ENCODE data around the gene KCNQ5.

DNA sequence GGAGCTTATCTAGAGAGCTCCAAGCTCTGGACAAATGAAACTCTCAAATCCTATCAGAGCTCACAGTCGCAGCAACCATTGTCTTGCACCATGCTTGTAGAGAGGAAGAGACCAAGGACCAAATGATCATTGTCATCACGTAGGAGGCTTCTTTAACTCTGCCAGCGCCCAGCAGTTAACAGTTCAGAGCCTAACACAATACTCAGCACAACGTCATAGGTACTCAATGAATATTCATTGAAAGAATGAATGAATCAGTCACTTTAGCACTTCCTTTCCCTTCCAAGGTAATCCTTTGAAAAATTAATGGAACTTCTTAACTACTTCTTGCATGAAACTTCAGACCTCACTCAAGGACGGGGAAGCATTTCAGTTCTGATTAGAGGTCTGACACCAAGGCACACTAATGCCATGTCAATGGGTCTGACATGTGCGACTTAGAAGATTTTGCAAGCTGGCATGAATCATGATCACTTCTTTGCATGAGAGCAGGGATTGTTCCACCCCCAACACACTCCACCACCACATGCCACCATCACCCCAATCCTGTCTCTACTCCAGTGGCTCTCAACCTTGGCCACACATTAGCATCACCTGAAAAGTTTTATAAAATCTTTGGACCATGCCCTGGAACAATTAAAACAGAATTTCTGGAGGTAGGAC lies 558.3 kb downstream of the KCNQ5 start:
- TF ChIP-seq, protein P1, sequence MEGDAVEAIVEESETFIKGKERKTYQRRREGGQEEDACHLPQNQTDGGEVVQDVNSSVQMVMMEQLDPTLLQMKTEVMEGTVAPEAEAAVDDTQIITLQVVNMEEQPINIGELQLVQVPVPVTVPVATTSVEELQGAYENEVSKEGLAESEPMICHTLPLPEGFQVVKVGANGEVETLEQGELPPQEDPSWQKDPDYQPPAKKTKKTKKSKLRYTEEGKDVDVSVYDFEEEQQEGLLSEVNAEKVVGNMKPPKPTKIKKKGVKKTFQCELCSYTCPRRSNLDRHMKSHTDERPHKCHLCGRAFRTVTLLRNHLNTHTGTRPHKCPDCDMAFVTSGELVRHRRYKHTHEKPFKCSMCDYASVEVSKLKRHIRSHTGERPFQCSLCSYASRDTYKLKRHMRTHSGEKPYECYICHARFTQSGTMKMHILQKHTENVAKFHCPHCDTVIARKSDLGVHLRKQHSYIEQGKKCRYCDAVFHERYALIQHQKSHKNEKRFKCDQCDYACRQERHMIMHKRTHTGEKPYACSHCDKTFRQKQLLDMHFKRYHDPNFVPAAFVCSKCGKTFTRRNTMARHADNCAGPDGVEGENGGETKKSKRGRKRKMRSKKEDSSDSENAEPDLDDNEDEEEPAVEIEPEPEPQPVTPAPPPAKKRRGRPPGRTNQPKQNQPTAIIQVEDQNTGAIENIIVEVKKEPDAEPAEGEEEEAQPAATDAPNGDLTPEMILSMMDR (conservative IDR thresholded peaks at IDR 0.05; ENCODE audit: low read depth, low read length): no peak
- TF ChIP-seq EZH2 (IDR thresholded peaks at IDR 0.05; ENCODE audit: borderline replicate concordance, low read depth, low read length, poor library complexity, severe bottlenecking): no peak
